GM12878 (cell line): ENCODE measurements around the gene TIMM17B. TPM values are rescaled to one million over a fixed set of nuclear protein-coding genes. Genes with fewer than 3 reads are reported as not detected.
A peak's percentile ranks its signal among the peaks of the same experiment; 100 is the strongest.

Experiments
- ATF7 ChIP-seq: fragments of 450-650 bp; IDR thresholded peaks from 2 replicates; pipeline ENCODE4 v1.6.1; 2016; ENCODE audit warnings: low read depth, mild to moderate bottlenecking
- BACH1 ChIP-seq: fragments of 450-650 bp; IDR thresholded peaks from 2 replicates; pipeline ENCODE4 v1.6.1; 2017; ENCODE audit warnings: mild to moderate bottlenecking, borderline replicate concordance
- EGR1 ChIP-seq, 2 experiments: IDR thresholded peaks; 1 replicate in 1 of 2; 2 replicates in 1 of 2; pipeline ENCODE4 v1.6.1; 2011 to 2012; ENCODE audit warnings: low read depth in 2 of 2, low read length in 2 of 2, borderline replicate concordance in 1 of 2, mild to moderate bottlenecking in 1 of 2, moderate library complexity in 1 of 2
- LARP7 ChIP-seq: fragments of 450-650 bp; IDR thresholded peaks from 2 replicates; pipeline ENCODE4 v1.6.1; 2017; ENCODE audit warnings: mild to moderate bottlenecking
- MTA2 ChIP-seq: fragments of 450-650 bp; IDR thresholded peaks from 2 replicates; pipeline ENCODE4 v1.6.1; 2016; ENCODE audit warnings: low read depth, mild to moderate bottlenecking, moderate library complexity
- MYC ChIP-seq: IDR thresholded peaks from 2 replicates; pipeline ENCODE4 v1.6.1; 2011; ENCODE audit warnings: mild to moderate bottlenecking, low read length, moderate library complexity, inconsistent platforms; ENCODE audit not compliant: insufficient read depth, insufficient replicate concordance, insufficient read length, severe bottlenecking
- POLR2A ChIP-seq: IDR thresholded peaks from 2 replicates; pipeline ENCODE4 v1.6.1; 2011; ENCODE audit warnings: low read depth, mild to moderate bottlenecking, low read length
- RAD21 ChIP-seq: IDR thresholded peaks from 2 replicates; pipeline ENCODE4 v1.6.1; 2011; ENCODE audit warnings: mild to moderate bottlenecking, low read depth, low read length, moderate library complexity; ENCODE audit not compliant: insufficient read depth
- RAD51 ChIP-seq: fragments of 450-650 bp; IDR thresholded peaks from 2 replicates; pipeline ENCODE4 v1.6.1; 2016; ENCODE audit warnings: moderate library complexity, mild to moderate bottlenecking, inconsistent platforms
- SP1 ChIP-seq: IDR thresholded peaks from one replicate; pipeline ENCODE4 v1.6.1; 2011; ENCODE audit warnings: low read depth, low read length
- SPI1 ChIP-seq: IDR thresholded peaks from 2 replicates; pipeline ENCODE4 v1.6.1; 2011; ENCODE audit warnings: low read depth, mild to moderate bottlenecking, low read length, moderate library complexity, borderline replicate concordance; ENCODE audit not compliant: insufficient read depth
- SREBF2 ChIP-seq: IDR thresholded peaks from 2 replicates; pipeline ENCODE4 v1.6.1; 2012; ENCODE audit warnings: mild to moderate bottlenecking, low read length
- TAF1 ChIP-seq: IDR thresholded peaks from 2 replicates; pipeline ENCODE4 v1.6.1; 2011; ENCODE audit warnings: mild to moderate bottlenecking, low read depth, low read length, borderline replicate concordance
- TBL1XR1 ChIP-seq: IDR thresholded peaks from 2 replicates; pipeline ENCODE4 v1.6.1; 2012; ENCODE audit warnings: low read depth, low read length, improper control_type of control experiment
- ZSCAN29 ChIP-seq: fragments of 450-650 bp; IDR thresholded peaks from 2 replicates; pipeline ENCODE4 v1.6.1; 2017; ENCODE audit warnings: mild to moderate bottlenecking, moderate library complexity
- polyA plus RNA-seq, 11 experiments: library from polyadenylated mRNA; depleted of rRNA in 4 of 11; unstranded in 6 of 11; stranded (reverse) in 5 of 11; fragments of >200 nt; fragmentation: Nextera tagmentation in 4 of 11; fragmentation: Illumina TruSeq in 1 of 11; extraction: Ambion mirVana in 4 of 11; extraction: Trizol in 1 of 11; gene quantifications; 1 replicate in 1 of 11; 2 replicates in 10 of 11; pipeline versions ENCODE4 v1.2.1 to v1.2.3, GENCODE V29; 2011 to 2016; ENCODE audit warnings: inconsistent platforms in 2 of 11, missing spikeins in 2 of 11, low read depth in 1 of 11
- total RNA-seq, 4 experiments: library from RNA; depleted of rRNA in 3 of 4; stranded (reverse); fragments of >200 nt in 3 of 4; fragmentation: Illumina TruSeq in 1 of 4; extraction: Trizol in 1 of 4; gene quantifications; 2 replicates each; pipeline versions ENCODE4 v1.2.1 to v1.2.3, GENCODE V29; 2013 to 2021
- TF ChIP-seq, protein P1 (sequence below): fragments of 450-650 bp; formaldehyde crosslinking; IDR thresholded peaks from 2 replicates; pipeline ENCODE4 v1.4.0; 2020; ENCODE audit warnings: mild to moderate bottlenecking, moderate library complexity
- TF ChIP-seq, protein P2 (sequence below): IDR thresholded peaks from 2 replicates; pipeline ENCODE4 v1.6.1; 2011; ENCODE audit warnings: mild to moderate bottlenecking, low read depth, low read length, moderate library complexity; ENCODE audit not compliant: insufficient replicate concordance
- TF ChIP-seq, protein P3 (sequence below): IDR thresholded peaks from 2 replicates; pipeline ENCODE4 v1.6.1; 2011; ENCODE audit warnings: borderline replicate concordance, low read depth, mild to moderate bottlenecking, moderate library complexity, low read length; ENCODE audit not compliant: insufficient read depth, poor library complexity, severe bottlenecking

Gene TIMM17B
- total and polyA plus RNA-seq, 10 of the 15 experiments (the other 5 are each of a cell fraction or from before 2014, with no cell fraction given): 4.5 to 88.7 (median 47.5) TPM

DNA sequence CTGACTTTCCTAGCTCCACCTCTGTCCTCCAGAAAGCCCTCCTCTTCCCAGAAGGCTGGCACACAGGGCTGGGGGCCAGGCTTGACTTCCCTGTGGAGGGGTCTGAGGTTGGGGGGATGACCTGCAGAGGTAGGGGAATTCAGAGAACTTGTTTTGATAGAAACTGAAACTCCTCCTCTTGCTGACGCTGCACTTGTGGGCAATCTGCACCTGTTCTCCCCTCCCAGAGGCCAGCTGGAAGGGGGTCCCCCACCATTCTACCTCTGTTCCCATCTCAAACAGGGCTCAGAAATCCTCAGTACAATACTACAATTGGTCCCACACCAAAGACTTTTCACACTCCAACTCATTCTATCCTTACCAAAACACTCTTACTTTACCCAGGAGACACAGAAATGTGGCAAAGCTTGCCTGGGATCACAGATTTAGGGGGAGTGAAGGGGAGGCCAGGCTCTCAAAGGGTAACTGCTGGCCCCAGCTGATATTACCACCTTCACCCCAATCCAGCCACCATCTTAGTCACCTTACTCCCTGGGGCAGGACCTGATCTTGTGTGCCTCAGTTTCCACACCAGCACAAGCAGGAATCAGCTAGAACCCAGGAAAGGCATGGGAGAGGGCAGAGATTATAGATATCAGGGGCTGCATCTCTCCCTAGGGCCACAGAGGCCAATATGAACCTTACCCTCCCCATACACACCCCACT is 41.3 kb upstream of the TIMM17B start (continued):
- TF ChIP-seq MYC (no peak), ZSCAN29 (no peak), RAD51 (peak; percentile 33; the same call in 1 of the 2 replicates), SP1 (peak; percentile 83), SREBF2 (no peak), LARP7 (0 out of 2 replicates have a peak, but pooled peaks have one; percentile 47), SPI1 (peak; percentile 17; the same call in 1 of the 2 replicates), TBL1XR1 (peak; percentile 92), EGR1 (IDR thresholded peaks at IDR 0.05; ENCODE audit: borderline replicate concordance in 1 of 2, low read depth in 2 of 2, low read length in 2 of 2) (no peak), MTA2 (peak; percentile 79), RAD21 (no peak), POLR2A (no peak; the same call in 1 of the 2 replicates), TAF1 (0 out of 2 replicates have a peak, but pooled peaks have one; percentile 12), BACH1 (no peak; the same call in 1 of the 2 replicates), ATF7 (peak; percentile 66)
- TF ChIP-seq, protein P1, sequence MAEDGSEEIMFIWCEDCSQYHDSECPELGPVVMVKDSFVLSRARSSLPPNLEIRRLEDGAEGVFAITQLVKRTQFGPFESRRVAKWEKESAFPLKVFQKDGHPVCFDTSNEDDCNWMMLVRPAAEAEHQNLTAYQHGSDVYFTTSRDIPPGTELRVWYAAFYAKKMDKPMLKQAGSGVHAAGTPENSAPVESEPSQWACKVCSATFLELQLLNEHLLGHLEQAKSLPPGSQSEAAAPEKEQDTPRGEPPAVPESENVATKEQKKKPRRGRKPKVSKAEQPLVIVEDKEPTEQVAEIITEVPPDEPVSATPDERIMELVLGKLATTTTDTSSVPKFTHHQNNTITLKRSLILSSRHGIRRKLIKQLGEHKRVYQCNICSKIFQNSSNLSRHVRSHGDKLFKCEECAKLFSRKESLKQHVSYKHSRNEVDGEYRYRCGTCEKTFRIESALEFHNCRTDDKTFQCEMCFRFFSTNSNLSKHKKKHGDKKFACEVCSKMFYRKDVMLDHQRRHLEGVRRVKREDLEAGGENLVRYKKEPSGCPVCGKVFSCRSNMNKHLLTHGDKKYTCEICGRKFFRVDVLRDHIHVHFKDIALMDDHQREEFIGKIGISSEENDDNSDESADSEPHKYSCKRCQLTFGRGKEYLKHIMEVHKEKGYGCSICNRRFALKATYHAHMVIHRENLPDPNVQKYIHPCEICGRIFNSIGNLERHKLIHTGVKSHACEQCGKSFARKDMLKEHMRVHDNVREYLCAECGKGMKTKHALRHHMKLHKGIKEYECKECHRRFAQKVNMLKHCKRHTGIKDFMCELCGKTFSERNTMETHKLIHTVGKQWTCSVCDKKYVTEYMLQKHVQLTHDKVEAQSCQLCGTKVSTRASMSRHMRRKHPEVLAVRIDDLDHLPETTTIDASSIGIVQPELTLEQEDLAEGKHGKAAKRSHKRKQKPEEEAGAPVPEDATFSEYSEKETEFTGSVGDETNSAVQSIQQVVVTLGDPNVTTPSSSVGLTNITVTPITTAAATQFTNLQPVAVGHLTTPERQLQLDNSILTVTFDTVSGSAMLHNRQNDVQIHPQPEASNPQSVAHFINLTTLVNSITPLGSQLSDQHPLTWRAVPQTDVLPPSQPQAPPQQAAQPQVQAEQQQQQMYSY (CRISPR knock-in tag): no peak
- TF ChIP-seq, protein P2, sequence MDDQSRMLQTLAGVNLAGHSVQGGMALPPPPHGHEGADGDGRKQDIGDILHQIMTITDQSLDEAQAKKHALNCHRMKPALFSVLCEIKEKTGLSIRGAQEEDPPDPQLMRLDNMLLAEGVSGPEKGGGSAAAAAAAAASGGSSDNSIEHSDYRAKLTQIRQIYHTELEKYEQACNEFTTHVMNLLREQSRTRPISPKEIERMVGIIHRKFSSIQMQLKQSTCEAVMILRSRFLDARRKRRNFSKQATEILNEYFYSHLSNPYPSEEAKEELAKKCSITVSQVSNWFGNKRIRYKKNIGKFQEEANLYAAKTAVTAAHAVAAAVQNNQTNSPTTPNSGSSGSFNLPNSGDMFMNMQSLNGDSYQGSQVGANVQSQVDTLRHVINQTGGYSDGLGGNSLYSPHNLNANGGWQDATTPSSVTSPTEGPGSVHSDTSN: peak; percentile 22
- TF ChIP-seq, protein P3, sequence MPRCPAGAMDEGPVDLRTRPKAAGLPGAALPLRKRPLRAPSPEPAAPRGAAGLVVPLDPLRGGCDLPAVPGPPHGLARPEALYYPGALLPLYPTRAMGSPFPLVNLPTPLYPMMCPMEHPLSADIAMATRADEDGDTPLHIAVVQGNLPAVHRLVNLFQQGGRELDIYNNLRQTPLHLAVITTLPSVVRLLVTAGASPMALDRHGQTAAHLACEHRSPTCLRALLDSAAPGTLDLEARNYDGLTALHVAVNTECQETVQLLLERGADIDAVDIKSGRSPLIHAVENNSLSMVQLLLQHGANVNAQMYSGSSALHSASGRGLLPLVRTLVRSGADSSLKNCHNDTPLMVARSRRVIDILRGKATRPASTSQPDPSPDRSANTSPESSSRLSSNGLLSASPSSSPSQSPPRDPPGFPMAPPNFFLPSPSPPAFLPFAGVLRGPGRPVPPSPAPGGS: peak; percentile 53
